Measurements from ENCODE around the gene RCN2.

DNA sequence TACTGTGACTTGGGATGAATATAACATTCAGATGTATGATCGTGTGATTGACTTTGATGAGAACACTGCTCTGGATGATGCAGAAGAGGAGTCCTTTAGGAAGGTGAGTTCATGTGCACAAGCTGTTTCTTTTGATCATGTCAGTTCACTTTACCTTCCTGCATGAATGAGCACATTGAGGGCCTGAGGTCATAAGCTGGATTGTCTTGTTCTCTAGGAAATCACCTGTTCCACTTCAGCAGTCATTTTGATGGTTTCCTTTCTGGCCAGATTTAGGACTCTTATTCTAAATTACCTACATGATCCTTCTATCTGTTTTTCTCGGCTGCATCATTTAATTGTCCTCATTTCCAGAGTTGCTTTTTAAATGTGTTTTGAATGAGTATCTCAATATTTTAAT, 4.1 kb downstream of the RCN2 start:
- TF ChIP-seq EZH2phosphoT487 (IDR thresholded peaks at IDR 0.05; ENCODE audit: borderline replicate concordance, low read length) (no peak), CTCF (conservative IDR thresholded peaks at IDR 0.05; ENCODE audit: low read depth, low read length) (no peak), EZH2 (IDR thresholded peaks at IDR 0.05; ENCODE audit: low read length, unreplicated experiment) (no peak)
